Stomach (tissue), 9 donors: Measurements from ENCODE around the gene SLC4A3. TPM values are rescaled to one million over a fixed set of nuclear protein-coding genes. Genes with fewer than 3 reads are reported as not detected.
A peak's percentile ranks its signal among the peaks of the same experiment; 100 is the strongest.

Experiments
- DNase-seq, 2 donors: peaks; one replicate each; pipeline versions ENCODE4 v3.0.0 to v3.0.0-alpha.2; 2013 to 2019
- H3K27ac ChIP-seq, 5 donors: fragments of 200-600 bp in 4 of 5; sonication (generic) in 4 of 5; one replicate each; pipeline ENCODE4 v1.5.1; 2013 to 2019; ENCODE audit warnings: mild to moderate bottlenecking in 1 of 5, moderate library complexity in 1 of 5
- H3K27me3 ChIP-seq, 3 donors: fragments of 200-600 bp; sonication (generic); one replicate each; pipeline ENCODE4 v1.5.1; 2017 to 2019; ENCODE audit warnings: mixed run types in 1 of 3
- H3K36me3 ChIP-seq, 4 donors: fragments of 200-600 bp; sonication (generic); 1 replicate in 3 of 4; 2 replicates in 1 of 4; pipeline ENCODE4 v1.5.1; 2016 to 2019
- H3K4me1 ChIP-seq, 4 donors: fragments of 200-600 bp; sonication (generic); one replicate each; pipeline ENCODE4 v1.5.1; 2016 to 2019
- H3K4me3 ChIP-seq, 4 donors: fragments of 200-600 bp; sonication (generic) in 3 of 4; one replicate each; pipeline ENCODE4 v1.5.1; 2016 to 2019; ENCODE audit warnings: mild to moderate bottlenecking in 1 of 4
- H3K9me3 ChIP-seq, 4 donors: fragments of 200-600 bp; sonication (generic); one replicate each; pipeline ENCODE4 v1.5.1; 2016 to 2019
- EP300 ChIP-seq: sonication (generic); formaldehyde crosslinking; IDR thresholded peaks from one replicate; pipeline ENCODE4 v1.6.1; 2017; ENCODE audit warnings: antibody characterized with exemption
- POLR2A ChIP-seq, 4 donors: fragments of 450-650 bp; IDR thresholded peaks; one replicate each; pipeline ENCODE4 v1.6.1; 2016; ENCODE audit warnings: antibody characterized with exemption in 4 of 4, control low read depth in 2 of 4, mild to moderate bottlenecking in 1 of 4, moderate library complexity in 1 of 4
- POLR2AphosphoS5 ChIP-seq, 3 donors: sonication (generic); formaldehyde crosslinking; IDR thresholded peaks; one replicate each; pipeline ENCODE4 v1.6.1; 2016; ENCODE audit warnings: antibody characterized with exemption in 3 of 3
- WGBS, 5 donors: extraction: QIAGEN DNeasy Blood & Tissue Kit in 3 of 5; methylation state at CpG; one replicate each; pipeline versions ENCODE4 v1.1.5 to v1.1.7; 2013 to 2018; 5-methylcytosine and 5-hydroxymethylcytosine counted together
- intact Hi-C: fragments of 100-400 bp; cut with DNase I; formaldehyde crosslinking; loops from one replicate; pipeline ENCODE4 v1.15.1; 2023; ENCODE audit warnings: low total_unique reads
- polyA plus RNA-seq, 3 donors: library from polyadenylated mRNA; stranded (reverse); fragments of 200-250 nt; gene quantifications; one replicate each; pipeline ENCODE4 v1.2.3, GENCODE V29; 2013
- total RNA-seq, 5 donors: library from RNA; depleted of rRNA; stranded (reverse); fragments of >200 nt; gene quantifications; one replicate each; pipeline versions ENCODE4 v1.1.0 to v1.2.3, GENCODE V29; 2014 to 2016
- TF ChIP-seq, protein P1 (sequence below), 7 experiments: fragments of 450-650 bp in 4 of 7; fragments of 200-600 bp in 3 of 7; sonication (generic) in 3 of 7; IDR thresholded peaks; one replicate each; pipeline ENCODE4 v1.5.1; 2016 to 2019; ENCODE audit warnings: antibody characterized with exemption in 7 of 7, control low read depth in 2 of 7, mild to moderate bottlenecking in 1 of 7
- donor health status: healthy with polysubstance abuse.
- donor health status: Bipolar disorder and iron deficiency.
- donor health status: healthy.

Gene SLC4A3
- total and polyA plus RNA-seq, 8 donors: 0.58 to 22.8 (median 1.6) TPM; not detected in 1

DNA sequence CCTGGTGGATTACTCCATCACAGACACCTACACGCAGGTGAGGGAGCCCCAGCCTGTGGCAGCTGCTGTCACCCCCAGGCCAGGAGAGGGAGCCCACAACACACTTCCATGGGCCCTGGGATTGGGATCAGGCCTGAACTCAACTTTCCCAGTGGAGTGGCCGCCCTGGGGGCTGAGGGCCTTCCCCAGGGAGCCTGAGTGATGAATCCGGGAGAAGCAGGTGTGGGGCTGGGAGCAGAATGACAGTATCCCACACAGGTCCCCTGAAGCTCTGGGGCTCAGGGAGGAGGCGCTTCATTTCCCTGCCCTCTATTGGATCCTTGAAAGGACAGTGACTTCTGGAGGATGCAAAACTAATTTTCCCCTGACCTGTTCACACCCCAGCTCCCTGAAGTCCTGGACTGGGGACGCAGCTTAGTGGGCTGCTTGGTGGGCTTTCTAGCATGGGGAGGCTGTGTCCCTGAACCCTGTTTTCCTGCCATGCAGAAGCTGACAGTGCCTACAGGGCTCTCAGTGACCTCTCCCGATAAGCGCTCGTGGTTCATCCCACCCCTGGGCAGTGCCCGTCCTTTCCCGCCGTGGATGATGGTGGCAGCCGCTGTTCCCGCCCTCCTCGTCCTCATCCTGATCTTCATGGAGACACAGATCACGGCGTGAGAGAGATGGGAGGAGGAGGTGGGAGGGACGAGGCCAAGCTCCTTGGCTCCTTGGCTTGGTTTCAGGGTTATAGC lies 11.0 kb downstream of the SLC4A3 start:
- TF ChIP-seq EP300 (no peak), POLR2AphosphoS5 (IDR thresholded peaks at IDR 0.05) (no peak), POLR2A (IDR thresholded peaks at IDR 0.05) (no peak)
- TF ChIP-seq, protein P1, sequence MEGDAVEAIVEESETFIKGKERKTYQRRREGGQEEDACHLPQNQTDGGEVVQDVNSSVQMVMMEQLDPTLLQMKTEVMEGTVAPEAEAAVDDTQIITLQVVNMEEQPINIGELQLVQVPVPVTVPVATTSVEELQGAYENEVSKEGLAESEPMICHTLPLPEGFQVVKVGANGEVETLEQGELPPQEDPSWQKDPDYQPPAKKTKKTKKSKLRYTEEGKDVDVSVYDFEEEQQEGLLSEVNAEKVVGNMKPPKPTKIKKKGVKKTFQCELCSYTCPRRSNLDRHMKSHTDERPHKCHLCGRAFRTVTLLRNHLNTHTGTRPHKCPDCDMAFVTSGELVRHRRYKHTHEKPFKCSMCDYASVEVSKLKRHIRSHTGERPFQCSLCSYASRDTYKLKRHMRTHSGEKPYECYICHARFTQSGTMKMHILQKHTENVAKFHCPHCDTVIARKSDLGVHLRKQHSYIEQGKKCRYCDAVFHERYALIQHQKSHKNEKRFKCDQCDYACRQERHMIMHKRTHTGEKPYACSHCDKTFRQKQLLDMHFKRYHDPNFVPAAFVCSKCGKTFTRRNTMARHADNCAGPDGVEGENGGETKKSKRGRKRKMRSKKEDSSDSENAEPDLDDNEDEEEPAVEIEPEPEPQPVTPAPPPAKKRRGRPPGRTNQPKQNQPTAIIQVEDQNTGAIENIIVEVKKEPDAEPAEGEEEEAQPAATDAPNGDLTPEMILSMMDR (IDR thresholded peaks at IDR 0.05): no peak
- WGBS, 5 donors: 83 to 90% (median 87%) methylated on average over 12 to 17 of the region's 17 CpGs
- DNase-seq: no peak

DNA sequence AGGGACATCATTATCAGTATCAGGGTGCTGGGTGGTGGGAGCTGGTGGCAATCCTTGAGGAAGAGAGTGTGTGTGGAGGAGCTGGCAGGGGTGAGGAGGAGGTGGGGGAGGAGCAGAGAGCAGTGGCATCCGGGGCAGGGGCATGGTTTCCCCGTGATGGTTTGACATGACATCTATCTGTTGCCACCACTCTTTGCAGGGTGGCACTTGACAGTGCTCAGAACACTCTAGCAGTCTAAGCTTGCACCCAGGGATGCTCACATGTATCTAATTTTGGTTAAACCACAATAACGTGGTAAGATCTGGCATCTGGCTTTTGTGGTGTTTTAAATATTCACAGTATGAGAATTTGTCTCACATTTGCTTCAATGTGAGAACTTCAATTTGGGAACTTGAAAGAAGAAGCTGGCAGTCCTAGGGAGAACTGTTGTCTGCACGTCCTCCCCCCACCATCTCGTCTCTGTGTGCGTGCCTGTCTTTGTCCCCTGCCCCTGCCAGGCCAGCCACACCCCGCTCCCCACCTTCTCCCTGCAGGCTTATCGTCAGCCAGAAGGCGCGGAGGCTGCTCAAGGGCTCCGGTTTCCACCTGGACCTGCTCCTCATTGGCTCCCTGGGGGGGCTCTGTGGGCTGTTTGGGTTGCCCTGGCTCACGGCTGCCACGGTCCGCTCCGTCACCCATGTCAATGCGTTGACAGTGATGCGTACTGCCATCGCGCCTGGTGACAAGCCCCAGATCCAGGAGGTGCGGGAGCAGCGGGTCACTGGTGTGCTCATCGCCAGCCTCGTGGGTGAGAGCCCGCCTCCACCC lies 11.7 kb downstream of the SLC4A3 start:
- TF ChIP-seq EP300 (no peak), POLR2AphosphoS5 (IDR thresholded peaks at IDR 0.05) (no peak), POLR2A (IDR thresholded peaks at IDR 0.05) (no peak)
- TF ChIP-seq, protein P1 (IDR thresholded peaks at IDR 0.05): no peak
- Histone ChIP-seq H3K4me1 (peaks cover 0 to 12% (median 9%) of the 10 kb centered on the region in 4 donors), H3K4me3 (no peak overlapping the region), H3K27ac (no peak overlapping the region), H3K36me3 (no peaks in the 10 kb centered on the region), H3K27me3 (peaks cover 0 to 4% (median 0%) of the 10 kb centered on the region in 3 donors), H3K9me3 (no peaks in the 10 kb centered on the region)
- no peak for DNase-seq
- WGBS, 5 donors: 67 to 82% (median 71%) methylated on average over 18 to 24 of the region's 24 CpGs
- intact Hi-C loops: no loop called here

More for the DNA sequence above, 11.0 kb downstream of the SLC4A3 start:
- H3K36me3 ChIP-seq: no peaks in the 10 kb centered on the region
- H3K4me3 ChIP-seq: no peak overlapping the region
- intact Hi-C loops: no loop called here
- no peaks in the 10 kb centered on the region for H3K9me3 ChIP-seq
- no peak overlapping the region for H3K27ac ChIP-seq
- peaks cover 0 to 12% (median 9%) of the 10 kb centered on the region in 4 donors for H3K4me1 ChIP-seq
- H3K27me3 ChIP-seq: peaks cover 0 to 4% (median 0%) of the 10 kb centered on the region in 3 donors

DNA sequence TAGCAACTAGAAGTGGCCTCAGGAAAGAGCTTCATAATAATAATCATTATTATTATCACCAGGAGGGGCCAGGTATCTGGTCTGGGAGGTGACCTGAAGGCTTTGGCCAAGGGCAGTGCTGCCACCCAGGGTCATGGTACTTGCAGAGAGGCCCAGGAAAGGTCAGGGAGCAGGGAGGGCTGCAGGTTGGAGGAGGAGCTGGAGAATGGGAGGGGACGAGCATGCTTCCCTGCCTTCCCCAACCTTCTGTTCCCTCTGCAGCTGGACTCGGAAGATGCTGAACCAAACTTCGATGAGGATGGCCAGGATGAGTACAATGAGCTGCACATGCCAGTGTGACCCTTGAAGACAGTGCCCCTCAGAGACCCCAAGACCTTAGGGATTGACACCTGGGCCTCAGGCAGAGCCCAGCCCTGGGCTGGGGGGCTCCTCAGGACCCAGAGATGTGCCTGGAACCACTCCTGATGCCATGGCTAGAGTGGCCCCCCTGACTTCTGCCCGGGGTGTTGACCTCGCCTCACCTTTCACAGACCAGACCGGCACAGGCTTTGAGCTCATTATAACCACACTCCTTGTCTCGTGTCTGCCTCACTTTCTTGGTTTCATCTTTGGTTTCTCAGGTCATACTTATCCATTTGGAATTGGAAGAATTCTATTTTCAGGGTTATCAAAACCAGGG lies 14.1 kb downstream of the SLC4A3 start:
- peaks cover 0 to 24% (median 15%) of the 10 kb centered on the region in 4 donors for H3K4me1 ChIP-seq
- intact Hi-C loops: loop anchor here (5.0 kb wide), 1 partner anchor 99 kb away; the partner anchor contains the start of genes CHPF and TMEM198
- no peak overlapping the region for H3K4me3 ChIP-seq
- H3K36me3 ChIP-seq: no peaks in the 10 kb centered on the region
- no peaks in the 10 kb centered on the region for H3K9me3 ChIP-seq
- WGBS, 5 donors: 65 to 84% (median 79%) methylated on average over 6 to 7 of the region's 7 CpGs
- TF ChIP-seq, protein P1 (IDR thresholded peaks at IDR 0.05): no peak
- no peak for TF ChIP-seq POLR2AphosphoS5 (IDR thresholded peaks at IDR 0.05)
- TF ChIP-seq POLR2A (IDR thresholded peaks at IDR 0.05): no peak
- TF ChIP-seq EP300: no peak
- H3K27me3 ChIP-seq: peaks cover 0 to 4% (median 0%) of the 10 kb centered on the region in 3 donors
- H3K27ac ChIP-seq: peak overlapping the region in 1 of 5 donors; percentile 50
- DNase-seq: no peak

DNA sequence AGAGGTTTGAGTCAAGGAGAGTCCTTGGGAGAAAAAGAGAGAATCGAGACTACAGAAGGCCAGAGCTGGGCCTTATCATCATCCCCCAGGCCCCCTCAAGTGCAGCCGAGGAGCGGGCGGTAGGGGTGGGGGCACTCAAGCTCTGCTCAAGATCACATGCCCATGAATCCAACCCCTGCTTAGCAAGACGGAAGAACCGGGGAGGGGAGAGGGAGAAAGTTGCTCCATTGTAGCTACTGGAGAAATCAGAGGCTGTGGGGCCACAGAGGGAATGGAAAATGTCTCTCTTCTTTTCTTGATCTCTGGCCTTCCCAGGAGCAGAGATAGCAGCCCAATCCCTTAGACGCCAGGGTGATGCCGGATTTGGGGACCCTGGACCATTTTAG lies 14.6 kb downstream of the SLC4A3 start:
- TF ChIP-seq EP300 (no peak), POLR2AphosphoS5 (IDR thresholded peaks at IDR 0.05) (no peak), POLR2A (IDR thresholded peaks at IDR 0.05) (no peak)
- TF ChIP-seq, protein P1 (IDR thresholded peaks at IDR 0.05): no peak
- no peaks in the 10 kb centered on the region for H3K36me3 ChIP-seq
- peaks cover 0 to 4% (median 0%) of the 10 kb centered on the region in 3 donors for H3K27me3 ChIP-seq
- peaks cover 0 to 24% (median 15%) of the 10 kb centered on the region in 4 donors for H3K4me1 ChIP-seq
- peak overlapping the region in 2 of 5 donors; percentile 1 to 50 for H3K27ac ChIP-seq
- WGBS, 5 donors: 68 to 83% (median 74%) methylated on average over 8 of the region's 8 CpGs
- no peak for DNase-seq
- H3K9me3 ChIP-seq: no peaks in the 10 kb centered on the region
- H3K4me3 ChIP-seq: no peak overlapping the region
- intact Hi-C loops: loop anchor here (5.0 kb wide), 1 partner anchor 100 kb away; the partner anchor contains the start of genes CHPF and TMEM198
